AML-193 (cell line): ENCODE data around the gene SLC39A7.

Experiments used
- DNase-seq, 2 experiments: peaks; one replicate each; lab custom pipeline; 2025; lab: John Stamatoyannopoulos, UW

The SLC39A7 gene

GRCh38 chr6:33236852-33237251, 36.2 kb downstream of the SLC39A7 start:
- DNase-seq: no peak

GRCh38 chr6:33237741-33238140, 37.1 kb downstream of the SLC39A7 start:
- no peak for DNase-seq

- no peak for DNase-seq
These were observed 41.3 kb downstream of the SLC39A7 start for GRCh38 chr6:33241968-33242367.

DNA sequence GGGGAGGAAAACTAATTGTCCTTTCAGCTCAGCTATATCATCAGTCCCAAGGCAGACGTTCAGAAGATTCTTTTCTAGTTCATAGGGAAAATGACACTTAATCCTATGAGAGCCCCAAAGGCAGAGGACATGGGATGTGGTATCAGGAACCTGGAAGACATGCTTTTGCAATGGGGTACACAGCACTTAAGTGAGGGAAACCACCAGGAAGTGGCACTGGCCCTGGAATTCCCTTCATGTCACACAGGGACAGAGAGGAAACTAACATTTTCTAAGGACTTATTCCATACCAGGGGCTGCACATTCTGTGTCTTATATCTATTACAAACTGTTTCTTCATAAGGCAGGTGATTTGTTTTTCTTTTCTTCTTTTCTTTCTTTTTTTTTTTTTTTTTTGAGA, 42.8 kb downstream of the SLC39A7 start:
- no peak for DNase-seq

- DNase-seq: peak; percentile 90 to 92
These were observed 47.4 kb downstream of the SLC39A7 start for GRCh38 chr6:33247977-33248642.

DNA sequence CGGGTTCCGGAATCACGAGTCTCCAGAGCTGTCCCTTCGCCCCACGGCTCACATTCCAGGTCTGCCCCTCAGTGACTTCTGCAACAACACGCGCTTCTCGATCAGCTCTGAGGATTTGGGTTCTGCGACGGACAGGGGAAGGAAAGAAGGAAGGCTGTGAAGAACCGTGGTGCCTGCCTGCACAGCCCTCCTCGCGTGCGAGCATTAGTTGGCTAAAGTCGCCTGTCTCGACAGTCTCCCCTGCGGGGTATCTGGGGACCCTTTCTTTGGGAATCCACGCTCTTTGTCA, 47.9 kb downstream of the SLC39A7 start:
- DNase-seq: no peak

DNA sequence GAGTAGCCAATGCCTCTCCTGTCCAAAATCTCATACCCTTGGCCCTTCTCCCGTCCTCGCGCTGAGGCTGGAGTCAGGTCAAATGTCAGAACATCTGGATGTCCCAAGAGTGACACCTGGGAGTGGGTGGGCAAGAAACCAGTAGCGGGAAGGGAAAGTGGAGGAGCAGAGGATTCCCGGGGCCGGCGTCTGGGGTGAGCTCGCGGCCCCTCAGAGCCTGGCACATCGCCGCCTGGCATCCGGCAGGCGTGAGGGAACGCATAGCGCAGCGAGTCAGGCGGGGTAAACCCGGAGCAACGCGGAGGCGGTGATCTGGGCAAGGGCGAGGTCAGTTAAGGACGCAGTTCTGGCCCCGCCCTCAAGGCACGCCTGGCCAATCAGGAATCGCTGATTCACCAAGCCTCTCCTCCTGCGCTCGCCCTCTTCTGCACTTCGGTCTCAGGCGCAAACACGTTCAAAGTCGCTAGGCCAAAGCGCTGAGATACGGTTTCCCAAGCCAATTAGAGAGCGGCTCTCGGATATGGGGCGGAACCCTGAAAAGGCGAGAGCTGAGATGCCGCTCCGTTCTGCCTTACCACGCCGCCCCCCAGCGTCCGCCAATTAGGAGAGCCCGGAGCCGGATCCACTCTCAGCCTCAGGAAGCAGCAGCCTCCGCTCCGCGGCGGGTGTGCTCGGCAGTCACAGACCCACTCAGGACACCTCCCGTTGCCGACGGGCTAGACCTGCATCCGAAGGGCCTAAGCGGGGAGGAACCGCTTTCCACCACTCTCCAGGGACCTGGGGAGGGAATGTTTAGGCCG, 48.5 kb downstream of the SLC39A7 start:
- peak; percentile 100 for DNase-seq

GRCh38 chr6:33249732-33250630, 49.3 kb downstream of the SLC39A7 start:
- no peak for DNase-seq

GRCh38 chr6:33250731-33251130, 50.1 kb downstream of the SLC39A7 start:
- DNase-seq: no peak

DNA sequence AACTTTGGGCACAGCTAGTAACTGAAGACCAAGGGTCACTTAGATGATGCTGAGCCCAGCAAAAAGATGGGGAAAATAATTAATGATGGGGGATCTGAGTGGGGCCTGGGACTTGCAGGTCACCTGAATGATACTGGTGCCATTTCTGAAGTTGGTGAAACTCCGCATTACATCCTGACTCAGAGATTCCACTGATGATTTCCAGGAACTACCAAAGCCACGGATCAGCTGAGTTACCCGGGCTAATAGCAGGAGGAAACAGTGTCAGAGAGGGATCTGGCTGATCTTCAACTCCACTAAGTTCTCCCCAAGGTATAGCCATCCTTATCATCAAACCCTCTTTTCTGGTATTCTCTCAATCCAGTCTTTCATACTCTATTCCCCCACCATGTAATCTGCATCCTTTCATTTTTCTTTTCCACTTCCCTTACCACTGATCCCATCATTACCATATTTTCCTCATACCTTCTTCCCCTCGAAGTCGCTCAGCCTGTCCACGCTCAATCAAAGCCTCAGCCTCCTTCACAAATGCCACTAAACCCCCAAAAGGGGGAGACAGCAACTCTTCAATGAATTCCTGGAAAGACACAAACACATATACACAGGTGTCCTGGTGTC, 50.8 kb downstream of the SLC39A7 start:
- no peak for DNase-seq

GRCh38 chr6:33252759-33253158, 52.1 kb downstream of the SLC39A7 start:
- DNase-seq: no peak
